Activated T-helper 9 cell treated with anti-CD3 and anti-CD28 coated beads, Interleukin-2, amount 50 U/mL, for 16 hours (primary cell): ENCODE measurements around the gene CACNG4.
"Not testable (repeated sequence)": the region's sequence is repeated elsewhere in the genome, so short reads cannot be mapped to it uniquely, and the experiment has no call there.

ENCODE experiments used
- DNase-seq: peaks from one replicate; pipeline ENCODE4 v3.0.0-alpha.2; 2020; ENCODE audit warnings: low read depth

The CACNG4 gene

DNA sequence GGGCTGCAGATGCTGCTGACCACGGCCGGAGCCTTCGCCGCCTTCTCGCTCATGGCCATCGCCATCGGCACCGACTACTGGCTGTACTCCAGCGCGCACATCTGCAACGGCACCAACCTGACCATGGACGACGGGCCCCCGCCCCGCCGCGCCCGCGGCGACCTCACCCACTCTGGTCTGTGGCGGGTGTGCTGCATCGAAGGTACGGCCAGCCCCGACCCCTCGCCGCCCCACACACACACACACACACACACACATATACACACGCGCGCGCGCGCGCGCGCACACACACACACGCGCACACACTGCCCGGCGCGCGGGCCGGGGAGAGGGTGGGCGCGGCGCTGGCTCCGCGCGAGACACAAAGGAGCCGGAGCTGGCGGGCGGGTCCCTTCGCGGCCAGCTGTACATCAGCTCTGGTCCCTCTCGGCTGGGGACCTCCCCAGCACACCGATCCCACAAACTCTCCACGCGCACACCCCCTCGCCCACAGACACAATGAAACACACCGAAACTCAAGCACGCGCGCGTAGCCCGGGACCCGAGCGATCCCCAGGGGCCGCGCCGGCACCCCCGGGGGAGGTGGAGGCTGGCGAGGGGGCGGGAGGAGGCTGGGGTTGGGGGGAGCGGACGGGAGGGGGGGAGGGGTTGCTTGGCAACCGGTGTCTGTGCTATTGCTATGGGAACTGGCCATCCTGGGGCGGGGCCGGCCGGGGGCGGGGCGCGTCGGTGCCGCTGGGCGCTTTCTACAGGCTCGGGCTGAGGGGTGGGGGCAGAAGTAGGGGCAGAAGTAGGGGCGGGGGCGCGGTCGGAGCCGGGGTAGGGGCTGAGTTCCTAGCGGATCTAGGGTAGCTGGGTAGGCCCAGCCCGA lies 658 bp downstream of the CACNG4 start:
- DNase-seq = no peak

- no peak for DNase-seq
Observed at GRCh38 chr17:66965801-66966262, 1.3 kb downstream of the CACNG4 start.

DNA sequence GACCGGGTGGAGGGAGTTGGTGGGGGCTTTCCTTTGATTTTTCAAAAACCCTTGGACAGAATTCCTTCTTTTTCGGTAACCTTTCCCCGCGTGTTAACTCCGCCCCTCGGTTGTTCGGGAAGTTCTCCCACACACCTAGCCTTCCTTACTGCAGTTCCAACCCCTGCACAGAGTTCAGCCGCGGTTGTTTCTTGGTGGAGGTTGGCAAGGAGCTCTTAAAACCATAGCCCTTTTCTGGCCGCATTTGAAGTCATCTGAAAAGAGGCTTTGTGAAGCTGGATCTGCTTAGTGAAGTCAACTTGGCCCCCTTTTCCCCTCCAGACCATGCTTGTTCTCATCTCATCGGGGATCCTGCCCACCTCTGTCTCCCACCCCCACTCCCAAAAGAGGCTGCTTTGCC lies 1.8 kb downstream of the CACNG4 start:
- DNase-seq = no peak

GRCh38 chr17:66966704-66967418 lies 2.4 kb downstream of the CACNG4 start:
- DNase-seq = no peak

DNA sequence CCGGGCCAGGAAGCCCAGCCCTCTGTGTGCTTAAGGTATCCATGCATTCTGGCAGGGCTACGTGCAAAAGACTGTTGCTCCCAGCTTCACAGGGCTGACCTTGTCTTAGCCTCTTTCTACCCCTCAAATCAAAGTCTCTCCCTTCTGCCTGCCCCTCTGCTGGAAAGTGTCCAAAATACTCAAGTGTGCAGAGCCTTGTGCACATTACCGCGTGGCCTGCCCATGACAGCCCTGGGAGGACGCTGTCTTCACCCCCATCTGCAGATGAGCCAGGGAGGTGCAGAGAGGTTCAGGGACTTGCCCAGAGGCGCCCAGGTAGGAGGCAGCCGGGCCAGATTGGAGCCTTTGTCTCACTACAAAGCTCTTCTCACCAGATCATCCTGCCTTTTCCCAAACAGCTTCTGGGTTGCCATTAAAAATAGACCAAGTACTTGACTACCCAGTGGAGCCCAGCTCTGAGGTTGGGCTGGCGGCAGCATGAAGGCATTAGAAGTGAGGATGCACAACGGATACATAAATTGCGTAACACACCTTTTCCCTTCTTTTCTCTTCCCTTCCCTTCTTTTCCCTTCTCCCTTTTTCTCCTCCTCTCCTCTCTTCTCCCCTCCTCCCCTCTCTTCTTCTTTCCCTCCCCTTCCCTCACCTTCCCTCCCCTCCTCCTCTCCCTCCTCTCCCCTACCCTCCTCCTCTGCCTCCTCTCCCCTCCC lies 3.5 kb downstream of the CACNG4 start:
- no peak for DNase-seq

DNA sequence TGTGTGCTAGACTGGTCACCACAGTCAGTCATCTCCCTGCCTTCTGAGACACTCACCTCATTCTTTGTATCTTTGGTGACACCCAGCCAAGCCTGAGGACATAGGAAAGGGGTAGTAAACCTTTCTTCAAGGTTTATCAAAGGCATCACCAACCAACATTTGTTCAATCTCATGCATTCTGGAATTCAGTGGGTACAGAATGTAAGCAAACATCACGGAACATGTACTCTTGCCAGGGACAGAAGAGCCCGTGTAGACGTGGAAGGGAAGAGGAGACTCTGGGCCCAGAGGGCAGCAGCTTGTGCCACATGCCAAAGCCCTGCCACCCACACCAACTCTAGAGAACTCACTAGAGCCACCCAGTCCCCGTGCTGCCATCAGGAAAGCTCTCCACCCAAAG lies 4.4 kb downstream of the CACNG4 start:
- no peak for DNase-seq

- no peak for DNase-seq
Observed at GRCh38 chr17:66970140-66970539, 5.6 kb downstream of the CACNG4 start.

DNA sequence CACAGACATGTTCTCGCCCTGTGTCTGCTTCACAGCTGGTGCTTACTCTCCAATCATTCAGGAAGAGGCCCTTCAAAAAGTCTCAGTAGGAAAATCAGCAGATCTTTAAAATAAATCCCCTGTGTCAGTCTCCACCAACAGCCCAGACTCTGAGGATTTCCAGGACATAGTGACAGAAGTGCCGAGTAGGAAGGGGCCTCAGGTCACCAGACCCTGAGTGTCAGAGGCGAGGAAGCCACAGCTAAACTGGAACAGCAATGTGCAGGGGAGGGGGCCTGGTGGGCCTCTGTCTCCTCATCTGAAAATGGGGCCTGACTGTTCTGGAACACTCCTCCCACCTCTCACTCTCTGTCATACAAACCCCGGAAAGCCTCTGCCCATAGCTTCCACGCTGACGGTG lies 6.3 kb downstream of the CACNG4 start:
- DNase-seq = no peak

DNA sequence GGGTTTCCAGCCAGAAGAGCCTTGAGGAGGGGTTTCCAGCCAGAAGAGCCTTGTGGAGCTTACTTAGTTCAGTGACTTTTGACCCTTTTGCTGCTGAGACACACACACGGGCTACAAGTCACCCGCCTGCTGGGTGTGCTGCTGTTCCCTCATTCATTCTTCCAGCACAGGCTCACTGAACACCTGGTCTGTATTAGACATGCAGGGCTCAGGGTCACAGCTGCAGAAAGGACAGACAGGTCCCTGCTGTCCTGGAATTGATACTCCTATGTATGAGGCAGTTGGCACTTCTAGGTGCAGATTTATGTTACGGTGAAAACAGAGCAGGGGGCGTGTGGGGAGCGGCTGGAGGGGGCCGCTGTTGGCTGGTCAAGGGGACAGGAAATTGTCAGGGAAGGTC lies 6.8 kb downstream of the CACNG4 start:
- no peak for DNase-seq

DNA sequence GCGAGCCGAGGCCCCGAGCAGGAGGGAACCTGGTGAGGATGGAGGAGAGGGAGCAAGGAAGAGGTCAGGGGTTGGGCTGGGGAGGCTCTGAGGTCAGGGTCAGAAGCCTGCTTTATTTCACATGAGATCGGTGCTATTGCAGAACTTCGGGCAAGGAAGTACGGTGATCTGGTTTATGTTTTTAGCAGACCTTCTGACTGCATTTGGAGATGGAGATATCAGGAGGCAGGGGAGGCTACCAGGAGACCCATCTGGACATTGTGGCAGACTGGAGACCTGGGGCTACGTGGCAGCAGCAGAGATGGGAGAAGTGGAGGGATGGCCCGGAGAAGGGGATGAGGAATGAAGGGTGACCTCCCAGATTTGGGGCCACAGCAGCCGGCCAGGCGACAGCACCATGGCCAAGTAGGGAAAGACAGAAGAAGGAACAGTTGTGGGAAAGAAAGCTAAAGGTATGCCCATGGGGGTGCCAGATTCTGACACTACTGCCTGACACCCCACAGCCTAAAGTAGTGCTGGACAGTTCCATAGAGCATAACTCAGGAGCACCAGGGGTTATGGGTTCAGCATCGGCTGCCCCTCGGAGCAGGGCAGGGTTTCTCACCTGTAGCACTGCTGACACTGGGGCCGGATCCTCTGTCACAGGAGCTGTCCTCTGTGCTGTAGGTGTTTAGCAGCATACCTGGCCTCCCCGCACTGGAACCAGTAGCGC lies 7.4 kb downstream of the CACNG4 start:
- DNase-seq = no peak

- DNase-seq = not testable (repeated sequence)
Observed at GRCh38 chr17:66972442-66972830, 7.9 kb downstream of the CACNG4 start.

DNA sequence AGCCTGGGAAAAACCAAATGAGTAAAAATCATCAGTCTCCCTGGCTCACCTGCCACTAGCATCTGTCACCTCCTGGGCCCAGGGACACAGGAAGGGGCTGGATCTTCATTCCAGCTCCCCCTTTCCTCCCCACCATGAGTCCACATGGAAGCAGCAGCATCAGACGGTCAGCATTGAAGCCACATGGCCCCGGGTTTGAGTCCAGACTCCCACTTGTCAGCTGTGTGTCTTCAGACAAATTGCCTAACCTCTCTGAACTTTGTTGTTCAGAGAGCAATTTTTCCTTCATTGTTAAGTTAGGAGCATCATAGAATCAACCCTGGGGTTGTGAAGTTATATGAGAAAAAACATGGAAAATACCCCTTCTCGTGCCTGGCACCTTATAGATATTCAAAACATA lies 10.7 kb downstream of the CACNG4 start:
- DNase-seq = no peak

GRCh38 chr17:66975614-66976378 lies 11.3 kb downstream of the CACNG4 start:
- no peak for DNase-seq

- no peak for DNase-seq
Observed at GRCh38 chr17:66976379-66976663, 11.8 kb downstream of the CACNG4 start.

GRCh38 chr17:66976781-66977201 lies 12.3 kb downstream of the CACNG4 start:
- DNase-seq = no peak

GRCh38 chr17:66978514-66979061 lies 14.1 kb downstream of the CACNG4 start:
- DNase-seq = no peak

DNA sequence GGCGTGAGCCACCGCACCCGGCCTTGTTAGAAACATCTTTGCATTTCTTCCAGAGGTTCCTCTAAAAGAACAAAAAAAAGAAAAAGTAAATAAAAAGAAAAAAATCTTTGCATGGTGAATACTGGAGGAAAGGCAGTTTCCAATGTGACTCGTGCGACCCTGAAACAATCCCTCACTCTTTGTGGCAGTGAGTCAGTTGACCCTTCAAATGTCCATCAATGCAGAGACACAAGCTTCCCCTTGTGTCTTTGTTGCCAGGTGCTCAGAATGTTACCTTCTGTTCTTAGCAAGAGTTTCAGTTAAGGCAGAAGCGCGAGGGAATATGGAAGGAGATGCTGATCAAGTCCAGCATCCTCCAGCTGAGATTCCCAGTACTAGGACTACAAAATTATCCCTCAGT lies 16.4 kb downstream of the CACNG4 start:
- DNase-seq = no peak

DNA sequence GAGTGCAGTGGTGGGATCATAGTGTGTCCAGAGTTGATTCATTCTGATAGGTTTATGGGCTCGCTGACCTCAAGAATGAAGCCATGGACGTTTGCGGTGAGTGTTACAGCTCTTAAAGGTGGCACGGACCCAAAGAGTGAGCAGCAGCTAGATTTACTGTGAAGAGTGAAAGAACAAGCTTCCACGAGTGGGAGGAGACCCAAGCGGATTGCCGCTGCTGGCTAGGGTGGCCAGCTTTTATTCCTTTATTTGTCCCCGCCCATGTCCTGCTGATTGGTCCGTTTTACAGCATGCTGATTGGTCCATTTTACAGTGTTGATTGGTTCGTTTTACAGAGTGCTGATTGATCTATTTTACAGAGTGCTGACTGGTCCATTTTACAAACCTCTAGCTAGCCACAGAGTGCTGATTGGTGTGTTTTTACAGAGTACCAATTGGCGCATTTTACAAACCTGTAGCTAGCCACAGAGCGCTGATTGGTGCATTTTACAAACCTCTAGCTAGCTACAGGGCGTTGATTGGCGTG lies 17.5 kb downstream of the CACNG4 start:
- DNase-seq = no peak

GRCh38 chr17:66983414-66984021 lies 19.0 kb downstream of the CACNG4 start:
- no peak for DNase-seq

- DNase-seq = no peak
Observed at GRCh38 chr17:66984730-66985129, 20.2 kb downstream of the CACNG4 start.
